Effector CD8-positive, alpha-beta T cell (primary cell): ENCODE measurements around the gene VPS36.
"Not testable (repeated sequence)": the region's sequence is repeated elsewhere in the genome, so short reads cannot be mapped to it uniquely, and the experiment has no call there.

Experiments used
- DNase-seq: peaks from one replicate; lab custom pipeline; 2025; lab: John Stamatoyannopoulos, UW

The VPS36 gene

DNA sequence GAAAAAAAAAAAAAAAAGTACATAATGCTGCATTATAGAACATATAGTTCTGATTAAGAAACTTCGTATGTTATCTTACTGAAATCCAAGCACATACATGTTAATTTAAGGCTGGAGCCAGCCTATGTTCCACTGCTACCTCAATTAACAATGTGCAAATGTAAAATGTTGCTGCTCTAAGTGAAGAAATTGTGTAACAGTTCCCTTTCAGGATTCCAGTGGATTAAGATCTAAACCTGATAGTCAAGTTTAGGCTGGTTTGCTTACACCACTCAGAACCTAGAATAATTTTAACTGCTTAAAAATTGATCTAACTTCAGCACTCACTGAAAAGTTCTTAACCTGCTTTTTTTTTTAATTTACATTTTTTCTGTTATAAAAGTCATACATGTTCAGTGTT lies 4.2 kb downstream of the VPS36 start:
- no peak for DNase-seq

DNA sequence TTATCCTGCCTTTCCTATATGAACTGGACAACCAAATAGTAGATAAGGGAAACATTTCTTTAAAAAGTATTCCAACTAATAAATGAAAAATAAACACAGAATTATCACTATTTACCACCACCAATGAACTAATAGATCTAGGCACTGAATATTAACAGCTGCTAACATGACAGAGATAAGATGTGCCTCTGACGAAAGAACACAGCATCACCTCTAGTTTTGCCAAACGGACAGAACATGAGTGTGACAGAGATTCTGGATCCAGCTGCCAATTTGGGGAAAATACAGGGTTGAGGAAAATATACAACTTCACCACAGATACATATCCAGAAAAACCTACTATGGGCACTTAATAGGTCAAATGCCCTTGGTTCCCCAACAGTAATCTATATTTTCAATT lies 18.0 kb downstream of the VPS36 start:
- no peak for DNase-seq

DNA sequence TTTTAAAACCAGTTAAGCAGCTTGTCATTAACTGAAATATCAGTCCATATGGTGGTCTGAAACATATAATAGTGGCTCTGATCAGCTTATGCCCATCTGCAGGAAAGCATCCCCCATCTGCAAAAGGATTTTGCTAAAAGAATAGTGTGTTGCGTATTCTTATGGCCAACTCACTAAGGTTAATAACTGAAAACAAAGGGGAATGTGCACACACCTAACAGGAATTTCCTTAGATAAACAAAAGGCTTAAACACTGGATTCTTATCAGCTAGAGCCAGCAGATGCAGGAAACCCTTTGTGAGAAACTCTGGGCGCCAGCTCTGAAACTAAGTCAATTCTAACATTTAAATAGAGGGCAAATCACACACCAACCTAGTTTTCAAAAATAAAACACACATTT lies 22.1 kb downstream of the VPS36 start:
- DNase-seq: no peak

DNA sequence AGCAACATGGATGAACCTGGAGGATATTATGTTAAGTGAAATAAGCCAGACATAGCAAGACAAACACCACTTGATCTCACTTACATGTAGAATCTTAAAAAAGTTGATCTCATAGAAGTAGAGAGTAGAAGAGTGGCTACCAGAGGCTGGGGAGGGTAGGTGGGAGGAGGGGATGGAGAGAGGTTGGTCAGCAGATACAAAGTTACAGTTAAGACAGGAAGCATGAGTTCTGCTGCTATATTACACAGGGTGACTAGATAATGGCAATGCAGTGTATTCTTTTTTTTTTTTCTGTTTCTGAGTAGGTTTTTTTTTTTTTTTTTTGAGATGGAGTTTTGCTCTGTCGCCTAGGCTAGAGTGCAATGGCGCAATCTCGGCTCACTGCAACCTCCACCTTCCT lies 29.2 kb downstream of the VPS36 start:
- DNase-seq: no peak

DNA sequence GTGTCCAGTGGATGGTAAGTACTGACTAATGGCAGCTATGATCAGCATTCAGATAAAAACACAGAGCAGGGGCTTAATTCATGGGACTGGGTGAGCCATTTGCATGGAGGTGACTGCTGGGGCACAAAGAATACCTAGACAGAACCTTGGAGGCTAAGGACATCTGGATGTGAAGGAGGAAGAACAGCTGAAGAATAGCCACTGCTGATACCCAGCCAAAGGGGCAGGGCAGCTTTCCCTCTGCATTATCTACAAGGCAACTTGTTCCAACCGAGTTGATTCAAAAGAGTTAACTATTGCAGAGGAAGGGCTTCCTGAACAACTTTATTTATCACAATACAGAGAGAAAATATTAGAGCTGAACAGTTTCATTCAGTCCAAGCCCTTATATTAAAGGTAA lies 31.4 kb downstream of the VPS36 start:
- DNase-seq: no peak

DNA sequence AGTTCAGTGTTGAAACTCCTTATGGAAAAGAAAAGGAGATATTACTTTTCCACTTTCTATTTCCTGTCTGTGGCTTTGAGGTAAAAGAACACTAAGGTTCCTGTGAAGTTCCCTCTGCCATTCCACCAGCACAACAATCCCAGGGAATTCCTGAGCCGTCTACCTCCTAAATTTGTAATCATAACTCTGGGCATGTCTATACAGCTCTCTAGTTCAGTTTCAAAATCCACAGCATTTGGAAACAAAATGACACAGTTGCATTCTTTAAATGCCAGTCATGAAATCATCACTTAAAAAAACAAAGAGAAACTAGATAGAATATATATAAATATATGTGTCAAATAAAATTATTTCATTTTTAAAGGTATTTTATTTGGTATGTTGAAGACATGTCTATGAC lies 35.5 kb downstream of the VPS36 start:
- DNase-seq: no peak

DNA sequence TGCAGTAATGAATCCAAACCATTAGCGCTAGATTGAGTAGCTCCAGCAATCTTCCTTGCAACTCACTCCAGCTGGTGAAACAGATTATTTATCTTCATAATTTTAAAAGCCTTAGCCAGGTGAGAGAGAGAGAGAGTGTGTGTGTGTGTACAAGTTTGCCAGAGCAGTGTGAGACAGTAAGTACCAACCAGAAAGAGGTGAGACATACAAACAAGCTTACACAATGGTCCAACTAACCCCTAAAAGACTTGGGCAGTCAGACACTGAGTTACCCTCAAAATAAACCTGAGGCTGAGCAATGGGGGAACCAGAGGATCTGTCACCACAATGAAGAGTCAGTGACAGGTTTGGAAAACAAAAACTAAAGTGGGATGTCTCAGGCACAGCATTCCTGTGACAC lies 36.4 kb downstream of the VPS36 start:
- DNase-seq: no peak

DNA sequence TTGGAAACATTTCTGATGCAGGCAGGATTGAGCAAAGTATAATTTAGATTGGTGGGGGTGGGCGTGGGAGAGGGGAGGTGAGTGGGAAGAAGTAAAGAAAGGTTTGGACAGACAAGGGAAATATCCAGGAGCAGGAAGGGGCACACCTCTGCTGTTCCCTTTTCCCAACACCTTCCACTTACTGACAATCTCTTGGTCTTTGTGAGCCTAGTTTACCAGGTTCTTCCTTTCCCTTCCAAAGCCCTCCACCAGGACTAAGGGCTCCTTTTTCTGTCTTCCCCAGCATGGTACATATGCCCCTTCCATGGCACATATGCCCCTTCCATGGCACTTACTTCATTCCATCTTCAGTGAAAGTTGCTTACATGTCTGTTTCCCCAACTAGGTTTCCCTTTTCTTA lies 38.3 kb downstream of the VPS36 start:
- DNase-seq: no peak

DNA sequence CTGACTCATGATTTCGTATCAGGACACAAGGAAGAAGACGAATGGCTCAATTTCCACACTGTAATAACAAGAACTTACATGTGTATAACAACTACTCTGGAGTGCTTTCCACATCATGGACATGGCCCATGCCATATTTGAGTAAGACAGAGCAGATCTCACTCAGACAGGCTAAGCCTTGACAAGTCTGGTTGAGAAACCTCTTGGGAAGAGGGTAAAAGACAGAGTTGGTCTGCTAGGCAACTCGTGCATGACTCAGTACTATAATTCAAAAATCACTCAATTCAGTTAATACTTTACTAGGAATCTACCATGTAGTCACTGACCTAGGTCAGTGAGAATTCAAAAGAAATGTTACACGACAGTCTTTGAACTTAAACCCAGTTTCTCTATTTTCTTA lies 38.8 kb downstream of the VPS36 start:
- no peak for DNase-seq

DNA sequence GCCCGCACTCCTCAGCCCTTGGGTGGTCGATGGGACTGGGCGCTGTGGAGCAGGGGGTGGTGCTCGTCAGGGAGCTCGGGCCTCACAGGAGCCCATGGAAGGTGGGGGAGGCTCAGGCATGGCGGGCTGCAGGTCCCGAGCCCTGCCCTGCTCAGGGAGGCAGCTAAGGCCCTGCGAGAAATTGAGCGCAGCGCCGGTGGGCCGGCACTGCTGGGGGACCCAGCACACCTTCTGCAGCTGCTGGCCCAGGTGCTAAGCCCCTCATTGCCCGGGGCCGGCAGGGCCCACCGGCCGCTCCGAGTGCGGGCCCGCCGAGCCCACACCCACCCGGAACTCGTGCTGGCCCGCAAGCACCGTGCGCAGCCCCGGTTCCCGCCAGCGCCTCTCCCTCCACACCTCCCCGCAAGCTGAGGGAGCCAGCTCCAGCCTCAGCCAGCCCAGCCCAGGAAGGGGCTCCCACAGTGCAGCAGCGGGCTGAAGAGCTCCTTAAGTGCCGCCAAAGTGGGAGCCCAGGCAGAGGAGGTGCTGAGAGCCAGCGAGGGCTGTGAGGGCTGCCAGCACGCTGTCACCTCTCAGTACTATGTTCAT lies 42.3 kb downstream of the VPS36 start:
- not testable (repeated sequence) for DNase-seq

DNA sequence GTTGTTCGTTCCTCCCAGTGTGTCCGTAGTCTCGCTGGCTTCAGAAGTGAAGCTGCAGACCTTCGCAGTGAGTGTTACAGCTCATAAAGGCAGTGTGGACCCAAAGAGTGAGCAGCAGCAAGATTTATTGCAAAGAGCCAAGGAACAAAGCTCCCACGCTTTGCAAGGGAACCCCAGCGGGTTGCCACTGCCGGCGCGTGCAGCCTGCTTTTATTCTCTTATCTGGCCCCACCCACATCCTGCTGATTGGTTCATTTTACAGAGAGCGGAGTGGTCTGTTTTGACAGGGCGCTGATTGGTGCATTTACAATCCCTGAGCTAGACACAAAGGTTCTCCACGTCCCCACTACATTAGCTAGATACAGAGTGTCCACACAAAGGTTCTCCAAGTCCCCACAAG lies 43.0 kb downstream of the VPS36 start:
- not testable (repeated sequence) for DNase-seq

DNA sequence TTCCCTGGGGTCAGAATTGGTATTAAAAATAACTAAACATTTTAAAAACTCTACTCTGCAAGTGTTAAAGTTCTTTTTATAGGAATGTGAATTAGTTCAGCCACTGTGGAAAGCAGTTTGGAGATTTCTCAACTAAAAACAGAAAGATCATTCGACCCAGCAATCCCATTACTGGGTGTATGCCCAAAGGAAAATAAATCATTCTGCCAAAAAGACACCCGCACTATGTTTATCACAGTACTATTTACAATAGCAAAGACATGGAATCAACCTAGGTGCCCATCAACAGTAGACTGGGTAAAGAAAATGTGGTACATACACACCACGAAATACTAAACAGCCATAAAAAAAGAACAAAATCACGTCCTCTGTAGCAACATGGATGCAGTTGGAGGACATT lies 43.8 kb downstream of the VPS36 start:
- no peak for DNase-seq

DNA sequence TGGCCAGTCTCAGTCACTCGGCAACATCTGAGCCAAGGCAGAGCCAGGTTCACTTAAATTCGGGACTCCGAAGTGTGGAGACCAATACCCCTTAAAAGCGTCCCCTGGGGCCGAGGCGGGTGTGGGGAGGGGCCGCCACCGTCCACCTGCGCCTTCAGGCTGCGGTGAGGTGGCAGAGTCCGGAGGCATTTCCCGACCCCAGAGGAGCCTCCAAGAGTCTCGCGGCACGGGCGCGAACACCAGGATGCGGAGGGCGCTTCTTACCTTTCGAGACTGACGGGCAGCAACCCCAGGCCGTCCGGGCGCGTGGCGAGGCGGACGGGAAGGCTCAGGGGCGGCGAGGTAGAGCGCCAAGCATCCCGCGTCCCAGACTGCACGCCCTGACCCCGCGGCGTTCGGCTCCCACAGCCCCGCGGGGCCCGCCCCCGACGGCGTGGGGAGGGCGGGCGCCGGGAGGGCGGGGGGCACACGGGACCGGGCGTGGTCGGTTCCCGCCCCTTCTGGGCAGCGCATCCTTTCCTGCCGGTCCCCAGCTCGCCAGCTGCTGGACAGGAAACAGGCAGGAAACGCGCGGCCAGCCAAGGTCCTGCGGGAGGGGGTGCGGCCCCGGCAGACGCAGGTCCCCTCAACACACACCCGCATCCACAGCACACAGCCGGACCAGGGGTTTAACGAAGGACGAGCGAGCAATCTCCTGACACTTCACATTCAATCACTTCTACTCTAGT lies 44.5 kb downstream of the VPS36 start, which contains the start of gene THSD1:
Gene THSD1, minus strand, starts transcription at position 406 of the 728 bp plus-strand sequence. CDS start 3,572 bp downstream, outside the sequence.
- DNase-seq: no peak

DNA sequence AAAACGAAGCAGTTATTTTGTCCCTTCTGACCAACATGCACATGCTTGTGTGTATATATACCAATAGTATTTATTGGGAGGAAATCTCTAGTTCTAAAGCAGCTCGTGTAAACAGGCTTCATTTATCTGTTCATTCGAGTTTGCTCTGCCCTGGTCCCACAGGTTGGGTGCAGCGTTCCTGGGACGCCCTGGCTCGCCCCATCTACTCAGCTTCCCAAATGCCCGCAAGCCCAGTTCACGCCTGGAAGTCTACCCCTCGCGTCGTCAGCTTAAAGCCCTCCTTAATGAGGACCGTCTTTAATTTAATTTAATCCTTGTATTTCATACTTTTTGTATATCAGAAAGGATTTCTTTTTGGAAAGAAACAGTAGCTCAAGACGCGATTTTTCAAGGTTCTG lies 45.1 kb downstream of the VPS36 start:
- DNase-seq: no peak

DNA sequence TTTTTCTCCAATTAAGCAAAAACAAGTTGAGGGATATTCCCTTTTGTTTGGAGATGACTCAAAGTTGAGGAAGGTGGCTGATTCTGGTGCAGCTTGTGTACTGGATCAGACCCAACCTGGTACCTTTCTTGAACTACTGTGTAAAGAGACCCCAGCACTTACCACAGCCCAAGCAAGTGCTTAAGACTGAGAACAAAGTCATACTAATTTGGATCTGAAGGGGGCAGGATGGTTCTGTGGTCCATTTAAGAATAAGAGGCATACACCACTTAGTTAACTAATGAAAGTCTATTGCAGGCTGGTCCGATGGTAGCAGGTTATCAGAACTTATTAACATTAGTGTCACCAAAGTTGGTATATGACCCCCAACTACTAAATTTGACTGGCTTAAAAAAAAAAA lies 50.7 kb downstream of the VPS36 start:
- DNase-seq: no peak

DNA sequence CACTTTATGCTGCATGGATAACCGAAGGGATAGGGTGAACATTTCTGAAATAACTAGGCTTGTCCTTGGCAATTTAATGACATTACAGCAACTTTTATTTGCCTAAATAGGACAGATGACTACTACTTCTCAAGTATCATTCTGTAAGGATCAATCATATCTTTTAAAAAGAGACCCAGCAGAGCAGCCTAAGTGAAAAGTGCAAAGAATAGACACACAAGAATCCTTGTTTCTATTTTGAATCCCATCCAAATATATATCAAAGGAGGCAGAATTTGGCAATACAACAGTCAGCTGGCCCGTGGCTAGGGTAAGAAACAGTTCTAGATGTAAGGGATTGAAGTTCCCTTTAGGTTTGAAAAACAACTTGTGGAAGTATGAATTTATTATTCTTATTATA lies 51.4 kb downstream of the VPS36 start:
- DNase-seq: no peak

DNA sequence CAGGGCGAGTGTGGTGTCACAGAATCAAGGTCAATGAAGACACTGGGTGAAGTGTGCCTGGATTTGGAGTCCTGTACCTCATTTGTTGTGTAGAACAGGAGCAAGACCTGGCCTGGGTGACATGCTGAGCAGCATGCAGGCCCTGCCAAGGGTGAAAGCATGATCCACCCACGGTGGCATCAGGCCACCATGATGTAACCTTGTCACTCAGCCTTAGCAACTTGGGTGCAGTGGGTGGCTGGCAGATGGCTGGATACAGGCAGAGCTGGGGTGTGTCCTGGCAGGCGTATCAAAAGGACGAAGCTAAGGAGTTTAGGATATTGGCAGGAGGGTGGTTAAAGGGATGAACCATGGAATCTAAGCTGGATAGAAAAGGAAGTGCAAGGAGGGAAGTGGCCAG lies 54.7 kb downstream of the VPS36 start:
- no peak for DNase-seq

DNA sequence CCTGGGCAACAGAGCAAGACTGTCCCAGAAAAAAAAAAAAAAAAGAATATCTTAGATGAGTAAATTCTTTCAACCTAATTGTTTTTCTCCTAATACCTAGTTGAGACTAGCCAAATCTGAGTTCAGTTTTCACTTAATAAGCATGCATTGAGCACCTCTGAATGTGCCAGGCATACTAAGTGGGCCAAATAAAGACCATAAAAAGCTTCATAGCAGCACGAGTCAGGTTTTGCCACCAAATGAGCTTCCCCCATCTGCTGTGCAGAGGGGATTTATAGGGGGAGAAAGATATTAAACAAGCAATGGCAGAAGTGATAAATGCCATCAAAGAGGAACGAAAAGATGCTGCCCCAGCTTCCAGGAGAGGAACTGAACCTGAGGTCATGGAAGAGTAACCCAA lies 55.8 kb downstream of the VPS36 start:
- no peak for DNase-seq

DNA sequence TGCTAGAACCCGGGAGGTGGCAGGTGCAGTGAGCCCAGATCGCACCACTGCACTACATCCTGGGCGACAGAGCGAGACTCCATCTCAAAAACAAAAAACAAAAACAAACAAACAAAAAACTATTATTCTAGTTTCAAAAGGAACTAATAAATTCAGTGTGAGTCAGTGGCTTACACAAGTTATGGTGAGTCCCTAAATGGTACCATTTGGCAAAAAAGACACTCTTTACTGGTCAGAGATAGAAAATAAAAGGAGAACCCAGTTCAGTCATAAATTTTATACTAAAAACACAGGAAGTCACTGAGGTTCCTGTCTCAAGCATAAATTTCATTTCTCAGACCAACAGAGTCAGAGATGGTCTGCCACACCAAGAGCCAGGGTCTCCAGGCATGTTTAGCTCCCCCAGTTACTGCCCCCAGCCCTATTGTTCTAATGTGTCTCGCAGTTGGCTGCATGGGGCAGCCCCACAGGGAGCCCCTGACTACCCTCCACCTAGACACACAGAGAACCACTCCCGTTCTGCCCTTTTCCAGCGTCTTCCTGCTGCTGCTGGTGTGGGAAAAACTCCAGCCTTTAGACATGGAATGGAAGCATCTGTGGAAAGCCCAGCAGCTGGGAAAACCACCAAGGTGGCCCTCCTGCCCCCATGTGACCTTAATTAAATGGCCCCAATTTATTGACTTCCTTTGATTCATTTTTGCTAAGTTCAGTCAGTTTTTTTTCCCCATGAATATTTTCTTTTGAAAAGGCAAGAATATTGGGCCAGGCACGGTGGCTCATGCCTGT lies 56.7 kb downstream of the VPS36 start:
- no peak for DNase-seq

DNA sequence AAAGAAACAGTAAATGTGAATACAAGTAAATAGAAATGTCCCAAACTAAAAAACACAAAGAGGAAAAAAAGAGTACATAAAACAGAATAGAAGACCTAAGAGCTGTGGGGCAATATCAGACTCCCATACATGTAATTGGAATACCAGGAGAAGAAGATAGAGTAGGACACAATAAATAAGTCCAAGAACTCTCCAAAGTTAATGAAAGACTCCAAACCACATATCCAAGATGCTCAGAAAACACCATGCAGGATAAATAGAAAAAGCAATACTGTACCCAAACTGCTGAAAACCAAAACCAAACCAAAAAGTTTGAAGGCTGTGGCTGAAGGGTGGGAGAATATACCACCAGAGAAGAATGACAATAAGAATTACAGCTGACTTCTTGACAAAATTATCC lies 62.7 kb downstream of the VPS36 start:
- DNase-seq: no peak

DNA sequence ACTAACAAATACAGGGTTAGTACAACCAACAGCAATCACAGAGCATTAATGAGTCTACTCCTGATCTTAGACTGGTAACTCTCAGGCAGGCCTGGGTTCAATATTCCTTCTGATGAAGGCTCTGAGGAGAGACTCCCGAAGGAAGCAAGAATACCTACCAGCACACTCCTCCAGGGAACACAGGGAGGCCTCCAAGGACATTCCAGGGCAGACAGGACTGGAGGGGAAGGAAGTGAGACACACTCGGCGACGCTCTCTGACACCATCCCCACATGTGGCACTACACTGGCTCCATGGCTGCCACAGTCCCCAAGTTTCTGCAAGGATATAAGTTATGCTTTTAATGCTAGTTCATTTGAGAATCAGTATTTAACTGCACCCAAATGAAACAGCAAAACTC lies 64.6 kb downstream of the VPS36 start:
- no peak for DNase-seq

DNA sequence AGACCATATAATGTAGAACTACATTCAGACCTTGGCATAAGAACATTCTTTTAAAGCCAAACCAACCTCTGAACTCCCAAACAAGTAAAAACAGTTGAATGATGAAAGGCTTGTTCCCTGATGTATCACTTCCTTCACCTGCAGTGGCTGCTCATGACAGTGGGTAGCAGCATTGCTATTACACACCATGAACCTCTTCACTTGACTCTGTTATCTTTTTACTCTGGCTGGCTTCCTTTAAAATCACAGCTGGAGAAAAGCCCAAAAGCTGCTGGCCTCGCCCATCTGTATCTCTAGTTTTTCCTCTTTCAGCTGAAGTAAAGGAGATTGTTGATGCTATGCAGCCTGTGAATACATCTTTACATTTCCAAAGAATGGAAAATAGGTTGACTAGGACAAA lies 67.1 kb downstream of the VPS36 start:
- DNase-seq: no peak

DNA sequence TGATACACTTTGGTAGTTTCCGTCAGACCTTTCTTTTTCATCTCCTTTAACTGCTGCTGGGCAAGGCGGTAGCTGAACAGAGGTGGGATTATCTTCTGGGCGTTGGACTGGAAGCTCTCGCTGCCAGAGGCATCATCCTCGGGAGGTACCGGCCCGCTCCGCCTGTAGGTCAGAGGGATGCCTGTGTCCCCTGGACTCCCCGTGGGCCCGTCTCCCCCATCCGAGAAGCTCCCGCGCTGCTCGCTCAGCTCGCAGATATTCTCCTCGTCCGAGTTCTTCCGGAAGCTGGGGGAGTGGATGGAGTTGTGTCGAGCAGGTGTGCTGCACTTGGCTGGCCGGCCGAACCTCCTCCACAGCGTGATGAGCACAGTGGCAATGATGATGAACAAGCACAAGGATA lies 72.1 kb downstream of the VPS36 start:
- no peak for DNase-seq
